ENCODE measurements around the gene COX19. TPM values are rescaled to one million over a fixed set of nuclear protein-coding genes. Genes with fewer than 3 reads are reported as not detected.

The COX19 gene
- total and polyA plus RNA-seq, 2 experiments from 2014 or later = 11.7 to 12.6 TPM

- Histone ChIP-seq H3K79me2 (replicated peaks; ENCODE audit: insufficient read depth) (no peaks in the 10 kb centered on the region), H3K27ac (ENCODE audit: low read depth) (no peak overlapping the region), H3K9me2 (ENCODE audit: insufficient read depth) (no peaks in the 10 kb centered on the region), H3K4me2 (no peak overlapping the region), H3K4me3 (no peak overlapping the region), H3F3A (replicated peaks; ENCODE audit: low read depth) (no peaks in the 10 kb centered on the region), H3K36me3 (ENCODE audit: insufficient read depth) (no peaks in the 10 kb centered on the region), H3K27me3 (ENCODE audit: insufficient read depth) (no peaks in the 10 kb centered on the region), H4K20me1 (replicated peaks; ENCODE audit: insufficient read depth) (no peaks in the 10 kb centered on the region), H3K4me1 (ENCODE audit: insufficient read depth) (no peaks in the 10 kb centered on the region), H2AFZ (no peak overlapping the region)
- DNase-seq (ENCODE audit: low spot score) (no peak), ATAC-seq (no peak)
- TF ChIP-seq ETS1 (IDR thresholded peaks at IDR 0.05) = no peak
- no peak for TF ChIP-seq CTCF (conservative IDR thresholded peaks at IDR 0.05; ENCODE audit: low read depth in 2 of 2)
- TF ChIP-seq CREB1 (CRISPR knock-in tag; IDR thresholded peaks at IDR 0.05; ENCODE audit: low read depth) = no peak
- TF ChIP-seq POLR2AphosphoS5 (IDR thresholded peaks at IDR 0.05; ENCODE audit: low read depth) = no peak
- H3K4me1 Mint-ChIP-seq = no peaks in the 10 kb centered on the region
- H3K27ac Mint-ChIP-seq = no peak overlapping the region
- H3K9me3 Mint-ChIP-seq = no peaks in the 10 kb centered on the region
- H3K36me3 Mint-ChIP-seq (ENCODE audit: low read depth) = no peaks in the 10 kb centered on the region
- H3K4me3 Mint-ChIP-seq = no peak overlapping the region
- H3K27me3 Mint-ChIP-seq (ENCODE audit: insufficient read depth, low read depth, poor library complexity) = peaks cover 4% of the 10 kb centered on the region
Measured at GRCh38 chr7:931871-932650, 43.3 kb downstream of the COX19 start.

- H3K4me1 ChIP-seq (ENCODE audit: insufficient read depth) = no peaks in the 10 kb centered on the region
- no peak overlapping the region for H3K4me3 ChIP-seq
- peaks cover 4% of the 10 kb centered on the region for H3K27me3 Mint-ChIP-seq (ENCODE audit: insufficient read depth, low read depth, poor library complexity)
- no peak for ATAC-seq
- no peaks in the 10 kb centered on the region for H3K36me3 Mint-ChIP-seq (ENCODE audit: low read depth)
- DNase-seq (ENCODE audit: low spot score) = no peak
- H2AFZ ChIP-seq = no peak overlapping the region
- no peaks in the 10 kb centered on the region for H3F3A ChIP-seq (replicated peaks; ENCODE audit: low read depth)
- H3K27ac ChIP-seq (ENCODE audit: low read depth) = no peak overlapping the region
- H3K27me3 ChIP-seq (ENCODE audit: insufficient read depth) = no peaks in the 10 kb centered on the region
- H3K9me2 ChIP-seq (ENCODE audit: insufficient read depth) = no peaks in the 10 kb centered on the region
- no peaks in the 10 kb centered on the region for H3K79me2 ChIP-seq (replicated peaks; ENCODE audit: insufficient read depth)
- H3K4me3 Mint-ChIP-seq = no peak overlapping the region
- H3K4me2 ChIP-seq = no peak overlapping the region
- TF ChIP-seq CTCF (conservative IDR thresholded peaks at IDR 0.05; ENCODE audit: low read depth in 2 of 2) = no peak
- TF ChIP-seq ETS1 (IDR thresholded peaks at IDR 0.05) = no peak
- no peak for TF ChIP-seq EZH2 (IDR thresholded peaks at IDR 0.05; ENCODE audit: low read depth, unreplicated experiment)
- no peak for TF ChIP-seq REST (IDR thresholded peaks at IDR 0.05; ENCODE audit: unreplicated experiment)
- TF ChIP-seq NANOG (IDR thresholded peaks at IDR 0.05; ENCODE audit: borderline replicate concordance) = no peak
- no peak for TF ChIP-seq ZNF331 (CRISPR knock-in tag; IDR thresholded peaks at IDR 0.05; ENCODE audit: low read depth)
- TF ChIP-seq STAT1 (IDR thresholded peaks at IDR 0.05; ENCODE audit: unreplicated experiment) = no peak
- H3K9me3 Mint-ChIP-seq = no peaks in the 10 kb centered on the region
- no peaks in the 10 kb centered on the region for H3K36me3 ChIP-seq (ENCODE audit: insufficient read depth)
- H3K27ac Mint-ChIP-seq = no peak overlapping the region
- no peaks in the 10 kb centered on the region for H3K4me1 Mint-ChIP-seq
- H4K20me1 ChIP-seq (replicated peaks; ENCODE audit: insufficient read depth) = no peaks in the 10 kb centered on the region
Measured at GRCh38 chr7:930975-931758, 44.2 kb downstream of the COX19 start.
